GM18499 (cell line): ENCODE measurements around the gene WDR31.
"Not testable (repeated sequence)": the region's sequence is repeated elsewhere in the genome, so short reads cannot be mapped to it uniquely, and the experiment has no call there.

ENCODE experiments used
- ATAC-seq: cut with Tn5 transposase; IDR thresholded peaks from one replicate; pipeline ENCODE4 v1.9.1; 2021; ENCODE audit warnings: moderate number of reproducible peaks; ENCODE audit not compliant: insufficient read depth, unreplicated experiment

The WDR31 gene

GRCh38 chr9:113299800-113300292, 40.2 kb downstream of the WDR31 start:
- no peak for ATAC-seq

- ATAC-seq = no peak
These were observed 40.9 kb downstream of the WDR31 start for GRCh38 chr9:113298924-113299770.

GRCh38 chr9:113298311-113298710, 41.8 kb downstream of the WDR31 start:
- ATAC-seq = no peak

GRCh38 chr9:113296796-113297558, 43.1 kb downstream of the WDR31 start:
- ATAC-seq = no peak

GRCh38 chr9:113296247-113296646, 43.8 kb downstream of the WDR31 start:
- ATAC-seq = not testable (repeated sequence)

- no peak for ATAC-seq
These were observed 46.7 kb downstream of the WDR31 start for GRCh38 chr9:113293285-113293878.

GRCh38 chr9:113290052-113290607, 49.9 kb downstream of the WDR31 start:
- ATAC-seq = no peak

GRCh38 chr9:113289091-113289490, 51.0 kb downstream of the WDR31 start:
- no peak for ATAC-seq

- ATAC-seq = no peak
These were observed 58.7 kb downstream of the WDR31 start for GRCh38 chr9:113281356-113281755.

GRCh38 chr9:113278840-113279239, 61.2 kb downstream of the WDR31 start:
- no peak for ATAC-seq

- peak; percentile 97 for ATAC-seq
These were observed 64.6 kb downstream of the WDR31 start, which contains the start of the genes CDC26 and PRPF4 for GRCh38 chr9:113275157-113276131. CDC26 (minus strand) TSS chr9:113275572; CDS start chr9:113272507, 3,065 bp downstream. PRPF4 (plus strand) TSS chr9:113275658; CDS start chr9:113275744, 86 bp downstream.

- ATAC-seq = no peak
These were observed 65.5 kb downstream of the WDR31 start for GRCh38 chr9:113274474-113275156.

GRCh38 chr9:113269871-113270270, 70.2 kb downstream of the WDR31 start:
- ATAC-seq = no peak

- no peak for ATAC-seq
These were observed 70.7 kb downstream of the WDR31 start for GRCh38 chr9:113269355-113269754.

GRCh38 chr9:113267911-113268566, 72.0 kb downstream of the WDR31 start:
- no peak for ATAC-seq

GRCh38 chr9:113266174-113266573, 73.9 kb downstream of the WDR31 start:
- ATAC-seq = no peak
